GM12864 (cell line): Measurements from ENCODE around the gene ST3GAL3.

Experiments
- DNase-seq: peaks from one replicate; pipeline ENCODE4 v3.0.0-alpha.2; 2011; ENCODE audit warnings: low read depth
- H3K4me3 ChIP-seq: 2 replicates; pipeline ENCODE4 v1.5.1; 2011; ENCODE audit warnings: mild to moderate bottlenecking, low read depth, low read length, control low read depth
- TF ChIP-seq, protein P1 (sequence below): IDR thresholded peaks from 2 replicates; pipeline ENCODE4 v1.5.1; 2011; ENCODE audit warnings: low read depth, mild to moderate bottlenecking, moderate library complexity, low read length, control low read depth, inconsistent platforms; ENCODE audit errors: missing control alignments

ST3GAL3 gene

GRCh38 chr1:43908226-43908625 lies 200.9 kb downstream of the ST3GAL3 start:
- DNase-seq, result no peak
- TF ChIP-seq, protein P1, sequence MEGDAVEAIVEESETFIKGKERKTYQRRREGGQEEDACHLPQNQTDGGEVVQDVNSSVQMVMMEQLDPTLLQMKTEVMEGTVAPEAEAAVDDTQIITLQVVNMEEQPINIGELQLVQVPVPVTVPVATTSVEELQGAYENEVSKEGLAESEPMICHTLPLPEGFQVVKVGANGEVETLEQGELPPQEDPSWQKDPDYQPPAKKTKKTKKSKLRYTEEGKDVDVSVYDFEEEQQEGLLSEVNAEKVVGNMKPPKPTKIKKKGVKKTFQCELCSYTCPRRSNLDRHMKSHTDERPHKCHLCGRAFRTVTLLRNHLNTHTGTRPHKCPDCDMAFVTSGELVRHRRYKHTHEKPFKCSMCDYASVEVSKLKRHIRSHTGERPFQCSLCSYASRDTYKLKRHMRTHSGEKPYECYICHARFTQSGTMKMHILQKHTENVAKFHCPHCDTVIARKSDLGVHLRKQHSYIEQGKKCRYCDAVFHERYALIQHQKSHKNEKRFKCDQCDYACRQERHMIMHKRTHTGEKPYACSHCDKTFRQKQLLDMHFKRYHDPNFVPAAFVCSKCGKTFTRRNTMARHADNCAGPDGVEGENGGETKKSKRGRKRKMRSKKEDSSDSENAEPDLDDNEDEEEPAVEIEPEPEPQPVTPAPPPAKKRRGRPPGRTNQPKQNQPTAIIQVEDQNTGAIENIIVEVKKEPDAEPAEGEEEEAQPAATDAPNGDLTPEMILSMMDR, result no peak

DNA sequence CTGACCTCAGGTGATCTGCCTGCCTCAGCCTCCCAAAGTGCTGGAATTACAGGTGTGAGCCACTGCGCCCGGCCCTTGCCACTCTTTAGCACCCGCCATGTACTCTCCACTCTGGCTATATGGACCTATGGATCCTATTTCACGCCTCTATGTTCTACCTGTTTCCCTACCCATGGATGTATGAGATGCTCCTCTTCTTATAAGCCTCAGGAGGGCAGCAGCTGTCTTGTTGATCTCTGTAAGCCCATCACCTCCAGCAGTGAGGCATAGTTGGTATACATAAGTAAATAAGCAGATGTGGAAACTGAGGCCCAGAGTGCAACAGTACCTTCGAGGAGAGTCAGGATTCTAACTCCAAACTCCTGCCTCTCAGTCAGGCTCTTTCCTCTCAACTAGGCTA lies 201.5 kb downstream of the ST3GAL3 start:
- H3K4me3 ChIP-seq, result no peak overlapping the region
- TF ChIP-seq, protein P1, result no peak
- DNase-seq, result no peak

More at GRCh38 chr1:43908226-43908625, 200.9 kb downstream of the ST3GAL3 start:
- no peak overlapping the region for H3K4me3 ChIP-seq

DNA sequence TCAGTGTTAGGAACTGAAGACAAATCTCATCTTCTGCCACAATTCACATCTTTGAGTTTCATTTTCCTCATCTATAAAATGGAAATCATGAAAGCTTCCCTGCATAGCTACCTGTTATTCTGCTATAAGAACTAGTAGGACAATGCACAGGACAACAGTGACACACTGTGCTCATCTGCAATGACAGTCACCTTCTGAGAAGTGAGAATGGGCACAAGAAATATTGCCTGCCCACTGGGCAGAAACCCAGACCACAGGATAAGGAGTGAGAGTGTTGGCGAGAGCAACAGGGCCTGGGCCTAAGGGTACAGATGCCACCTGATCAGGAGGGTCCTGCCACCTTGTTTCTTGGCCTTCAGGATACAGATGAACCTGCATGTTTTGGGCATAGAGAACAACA lies 203.0 kb downstream of the ST3GAL3 start:
- TF ChIP-seq, protein P1, result no peak
- H3K4me3 ChIP-seq, result no peak overlapping the region
- no peak for DNase-seq

DNA sequence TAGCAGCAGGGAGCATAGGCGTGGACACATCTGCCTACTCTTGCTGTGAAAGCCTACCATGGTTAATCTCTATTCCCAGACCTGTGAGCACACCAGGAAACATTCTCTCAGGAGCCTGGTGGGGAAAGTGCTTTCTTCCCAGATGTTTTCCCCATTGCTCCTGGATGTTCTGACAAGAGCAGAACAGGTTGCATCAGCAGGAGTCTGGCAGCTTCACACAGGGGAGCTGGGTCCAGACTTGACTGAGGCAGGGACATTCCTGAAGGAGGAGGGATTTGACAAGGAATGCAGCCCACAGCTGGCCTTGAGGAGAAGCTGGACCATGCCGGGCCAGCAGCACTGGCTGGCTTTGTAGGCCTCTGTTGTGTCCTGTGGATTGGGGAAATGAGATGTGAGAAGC lies 205.3 kb downstream of the ST3GAL3 start:
- no peak for DNase-seq
- TF ChIP-seq, protein P1, result no peak
- no peak overlapping the region for H3K4me3 ChIP-seq

DNA sequence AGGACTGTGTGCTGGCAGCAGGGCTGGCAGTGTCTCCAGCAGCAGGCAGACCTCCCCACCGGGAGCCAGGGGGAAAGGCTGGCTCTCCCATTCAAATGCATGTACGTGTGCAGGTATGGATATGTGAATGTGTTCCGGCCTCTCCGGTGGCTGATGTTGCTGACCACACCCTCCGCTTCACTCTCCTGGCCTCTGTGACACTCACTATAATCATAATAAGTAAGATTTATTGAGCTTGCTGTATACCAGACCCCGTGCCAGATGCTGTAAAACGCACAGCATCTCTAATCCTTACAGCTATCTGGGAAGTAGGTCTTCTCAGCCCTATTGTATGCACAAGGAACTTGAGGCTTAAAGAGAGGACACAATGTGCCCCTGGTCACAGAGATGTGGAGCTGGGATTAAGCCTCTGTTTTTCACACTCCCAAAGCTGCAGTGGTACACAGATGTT lies 205.7 kb downstream of the ST3GAL3 start:
- no peak overlapping the region for H3K4me3 ChIP-seq
- TF ChIP-seq, protein P1, result no peak
- DNase-seq, result no peak

- TF ChIP-seq, protein P1, result no peak
- no peak overlapping the region for H3K4me3 ChIP-seq
- no peak for DNase-seq
Measured at GRCh38 chr1:43913666-43914360, 206.5 kb downstream of the ST3GAL3 start.
